ENCODE data around the gene PWWP3B.
"Not testable (repeated sequence)": the region's sequence is repeated elsewhere in the genome, so short reads cannot be mapped to it uniquely, and the experiment has no call there.

PWWP3B gene

GRCh38 chrX:106168107-106168506, at the start of gene PWWP3B:
PWWP3B (plus strand) TSS chrX:106168305; CDS start chrX:106205433, 37,128 bp downstream.
- in situ Hi-C loops (cut with HindIII; ENCODE audit: low pct_unique_long_range_greater_than_20kb, low sequenced_read_pairs): no loop called here
- DNase-seq (ENCODE audit: low read depth in 1 of 2, low spot score in 1 of 2): peak in 1 of 2 experiments; percentile 69
- no peak for TF ChIP-seq JUND (IDR thresholded peaks at IDR 0.05; ENCODE audit: low read depth)

GRCh38 chrX:106139048-106139447, 29.1 kb upstream of the PWWP3B start:
- in situ Hi-C loops (cut with HindIII; ENCODE audit: low pct_unique_long_range_greater_than_20kb, low sequenced_read_pairs): no loop called here
- TF ChIP-seq JUND (IDR thresholded peaks at IDR 0.05; ENCODE audit: low read depth): no peak
- no peak for DNase-seq (ENCODE audit: low read depth in 1 of 2, low spot score in 1 of 2)

DNA sequence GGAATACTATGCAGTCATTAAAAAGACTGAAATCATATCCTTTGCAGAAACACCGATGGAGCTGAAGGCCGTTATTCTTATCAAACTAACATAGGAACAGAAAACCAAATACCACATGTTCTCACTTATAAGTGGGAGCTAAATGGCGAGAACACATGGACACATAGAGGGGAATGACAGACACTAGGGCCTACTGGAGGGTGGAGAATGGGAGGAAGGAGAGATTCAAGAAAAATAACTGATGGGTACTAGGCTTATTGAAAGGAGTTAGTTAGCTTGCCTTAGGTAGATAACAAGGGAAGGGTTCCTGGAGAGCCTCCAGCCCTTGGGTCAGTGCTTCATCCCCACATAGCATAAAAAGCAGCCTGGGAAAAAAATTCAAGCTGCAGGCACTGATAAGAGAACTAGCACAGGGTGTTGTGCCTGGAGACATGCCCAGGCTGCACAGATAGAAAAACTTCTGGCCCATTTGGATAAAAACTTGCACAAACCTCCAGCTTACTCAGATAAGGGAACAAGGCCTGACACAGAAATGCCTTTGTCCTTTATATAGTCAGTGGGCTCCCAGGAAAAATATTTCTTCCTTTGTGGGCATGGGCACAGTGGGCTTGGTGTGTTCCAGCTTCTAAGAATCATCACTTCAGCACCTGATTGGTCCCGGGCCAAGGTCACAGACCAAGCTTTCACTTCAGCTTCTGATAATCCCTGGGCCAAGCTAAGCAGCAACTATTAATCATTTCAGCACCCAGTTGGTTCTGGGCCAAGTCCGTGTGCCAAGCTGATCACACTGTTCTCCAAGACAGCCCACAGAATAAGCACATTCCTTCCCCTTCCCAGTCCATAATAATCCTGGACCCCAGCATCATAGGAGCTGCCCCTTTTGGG, 23.1 kb upstream of the PWWP3B start:
- in situ Hi-C loops (cut with HindIII; ENCODE audit: low pct_unique_long_range_greater_than_20kb, low sequenced_read_pairs): no loop called here
- DNase-seq (ENCODE audit: low read depth in 1 of 2, low spot score in 1 of 2): no peak
- TF ChIP-seq JUND (IDR thresholded peaks at IDR 0.05; ENCODE audit: low read depth): no peak

- no peak for TF ChIP-seq JUND (IDR thresholded peaks at IDR 0.05; ENCODE audit: low read depth)
- DNase-seq (ENCODE audit: low read depth in 1 of 2, low spot score in 1 of 2): no peak
- in situ Hi-C loops (cut with HindIII; ENCODE audit: low pct_unique_long_range_greater_than_20kb, low sequenced_read_pairs): no loop called here
These were observed 17.4 kb upstream of the PWWP3B start for GRCh38 chrX:106150701-106151100.

DNA sequence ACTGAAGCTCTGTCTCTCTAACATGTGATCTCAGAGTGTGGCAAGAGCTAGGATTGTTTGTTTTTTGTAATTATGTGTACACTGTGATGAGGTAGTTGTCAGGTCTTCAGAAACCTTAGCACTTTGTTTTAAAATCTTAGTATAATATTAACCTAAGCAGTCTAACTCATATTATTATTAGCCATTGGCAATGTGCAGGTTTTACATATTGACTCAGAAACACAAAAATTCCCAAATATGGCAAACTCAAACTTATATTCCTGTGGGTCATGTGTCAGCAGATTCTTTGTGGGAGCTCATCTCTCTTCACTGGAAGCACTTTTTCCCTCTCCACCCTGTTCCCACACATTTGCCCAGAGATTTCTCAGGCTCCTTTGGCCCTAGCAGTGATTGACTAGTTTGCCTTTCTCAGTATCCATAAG, 8.2 kb upstream of the PWWP3B start:
- no peak for TF ChIP-seq JUND (IDR thresholded peaks at IDR 0.05; ENCODE audit: low read depth)
- in situ Hi-C loops (cut with HindIII; ENCODE audit: low pct_unique_long_range_greater_than_20kb, low sequenced_read_pairs): no loop called here
- no peak for DNase-seq (ENCODE audit: low read depth in 1 of 2, low spot score in 1 of 2)

GRCh38 chrX:106170318-106170717, 2.2 kb downstream of the PWWP3B start:
- peak in 1 of 2 experiments; percentile 29 for DNase-seq (ENCODE audit: low read depth in 1 of 2, low spot score in 1 of 2)
- no peak for TF ChIP-seq JUND (IDR thresholded peaks at IDR 0.05; ENCODE audit: low read depth)
- in situ Hi-C loops (cut with HindIII; ENCODE audit: low pct_unique_long_range_greater_than_20kb, low sequenced_read_pairs): no loop called here

DNA sequence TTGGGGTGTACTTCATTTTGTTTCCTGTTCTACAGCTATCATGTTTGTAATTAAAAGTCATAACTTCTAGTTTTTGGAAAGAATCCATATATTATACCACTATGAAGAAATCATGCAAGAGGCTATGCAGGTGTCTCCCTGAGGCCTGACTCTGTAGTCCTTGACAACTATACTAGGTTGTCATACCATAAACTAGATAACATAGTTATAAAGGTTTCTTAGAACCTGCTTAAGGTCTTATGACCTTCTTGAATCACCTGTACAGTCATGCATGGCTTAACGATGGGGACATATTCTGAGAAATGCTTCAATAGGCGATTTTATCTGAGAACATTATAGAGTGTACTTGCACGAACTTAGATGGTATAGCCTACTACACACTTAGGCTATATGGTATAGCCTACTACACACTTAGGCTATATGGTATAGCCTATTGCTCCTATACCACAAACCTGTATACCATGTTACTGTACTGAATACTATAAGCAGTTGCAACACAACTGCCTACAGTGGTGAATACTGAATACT, 3.3 kb downstream of the PWWP3B start:
- DNase-seq (ENCODE audit: low read depth in 1 of 2, low spot score in 1 of 2): no peak
- in situ Hi-C loops (cut with HindIII; ENCODE audit: low pct_unique_long_range_greater_than_20kb, low sequenced_read_pairs): no loop called here
- no peak for TF ChIP-seq JUND (IDR thresholded peaks at IDR 0.05; ENCODE audit: low read depth)

GRCh38 chrX:106177106-106177981, 9.2 kb downstream of the PWWP3B start:
- peak in 1 of 2 experiments; percentile 42 for DNase-seq (ENCODE audit: low read depth in 1 of 2, low spot score in 1 of 2)

DNA sequence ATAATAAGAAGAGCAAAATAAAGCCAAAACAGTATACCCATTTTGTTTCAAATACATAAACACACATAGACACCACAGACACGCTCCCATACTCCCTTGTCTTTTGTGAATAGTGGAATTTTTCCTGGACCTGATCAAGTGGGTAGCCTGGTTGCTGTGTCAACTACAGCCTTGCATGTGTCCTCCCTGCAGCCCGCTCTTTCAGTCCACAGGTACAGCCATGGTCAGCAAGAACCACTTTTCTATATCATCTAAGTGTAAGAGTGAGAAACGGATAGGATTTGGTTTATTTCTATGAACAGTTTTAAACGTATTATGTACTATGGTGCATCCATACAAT, 9.8 kb downstream of the PWWP3B start:
- no peak for DNase-seq (ENCODE audit: low read depth in 1 of 2, low spot score in 1 of 2)
- in situ Hi-C loops (cut with HindIII; ENCODE audit: low pct_unique_long_range_greater_than_20kb, low sequenced_read_pairs): no loop called here
- TF ChIP-seq JUND (IDR thresholded peaks at IDR 0.05; ENCODE audit: low read depth): no peak

More at GRCh38 chrX:106177106-106177981, 9.2 kb downstream of the PWWP3B start:
- no peak for TF ChIP-seq JUND (IDR thresholded peaks at IDR 0.05; ENCODE audit: low read depth)
- in situ Hi-C loops (cut with HindIII; ENCODE audit: low pct_unique_long_range_greater_than_20kb, low sequenced_read_pairs): no loop called here

DNA sequence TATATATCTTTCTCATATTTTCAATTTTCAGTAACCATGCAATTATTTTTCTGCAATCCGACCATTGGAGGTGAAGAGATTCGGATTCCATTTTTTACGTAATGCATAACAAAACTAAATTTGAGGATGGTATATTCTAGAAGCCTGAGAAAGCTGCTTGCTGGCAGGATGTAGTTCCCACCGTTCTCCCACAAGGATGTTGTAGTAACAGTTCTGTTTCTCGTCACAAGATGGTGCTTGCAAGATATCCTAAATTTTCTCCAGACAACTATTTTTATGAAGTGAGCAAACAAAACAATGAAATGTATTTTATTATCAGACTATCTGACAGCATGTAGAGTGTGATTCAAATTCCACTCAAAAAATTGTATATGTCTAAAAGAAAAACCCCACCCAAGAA, 10.7 kb downstream of the PWWP3B start:
- in situ Hi-C loops (cut with HindIII; ENCODE audit: low pct_unique_long_range_greater_than_20kb, low sequenced_read_pairs): no loop called here
- no peak for DNase-seq (ENCODE audit: low read depth in 1 of 2, low spot score in 1 of 2)
- TF ChIP-seq JUND (IDR thresholded peaks at IDR 0.05; ENCODE audit: low read depth): no peak

- DNase-seq (ENCODE audit: low read depth in 1 of 2, low spot score in 1 of 2); in situ Hi-C loops (cut with HindIII; ENCODE audit: low pct_unique_long_range_greater_than_20kb, low sequenced_read_pairs): not testable (repeated sequence)
These were observed 15.6 kb downstream of the PWWP3B start for GRCh38 chrX:106183685-106184084.

DNA sequence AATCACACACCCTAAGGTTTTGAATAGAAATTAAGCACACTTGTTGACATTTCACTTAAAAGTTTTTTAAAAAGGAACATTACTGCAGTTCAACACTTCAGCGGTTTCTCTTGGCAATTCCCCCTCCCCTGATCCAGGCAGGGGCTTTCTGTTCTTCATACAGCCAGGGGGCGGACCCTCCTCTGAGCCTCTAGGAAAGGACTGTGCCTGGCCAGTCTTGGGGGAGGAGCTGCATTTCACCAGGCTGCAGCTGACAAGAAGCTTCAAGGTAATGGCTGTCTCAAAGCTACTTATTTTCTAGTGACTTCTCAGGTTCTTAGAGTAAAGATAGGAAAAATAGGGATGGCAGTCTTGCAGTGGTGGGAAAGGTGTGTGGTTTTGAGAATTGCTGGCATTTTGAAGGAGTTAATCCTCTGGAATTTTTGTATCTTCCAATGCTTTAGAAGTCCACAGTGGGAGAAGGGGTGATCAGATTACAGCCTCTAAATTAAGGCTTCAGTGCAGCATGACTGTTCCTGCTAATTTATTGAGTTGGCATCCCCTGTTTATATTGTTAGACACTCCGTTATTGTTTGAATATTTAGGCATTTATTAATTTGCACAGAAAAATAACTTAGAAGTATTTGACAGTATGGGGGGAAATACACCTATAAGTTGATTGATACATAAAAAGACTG, 33.5 kb downstream of the PWWP3B start:
- TF ChIP-seq JUND (IDR thresholded peaks at IDR 0.05; ENCODE audit: low read depth): no peak
- no peak for DNase-seq (ENCODE audit: low read depth in 1 of 2, low spot score in 1 of 2)
- in situ Hi-C loops (cut with HindIII; ENCODE audit: low pct_unique_long_range_greater_than_20kb, low sequenced_read_pairs): no loop called here

All from T47D (cell line).